ENCODE measurements around the gene NCOA4. TPM values are rescaled to one million over a fixed set of nuclear protein-coding genes. Genes with fewer than 3 reads are reported as not detected.
"Not testable (repeated sequence)": the region's sequence is repeated elsewhere in the genome, so short reads cannot be mapped to it uniquely, and the experiment has no call there.

The NCOA4 gene
- total RNA-seq, 1 donor from 2014 or later = 94.9 TPM

DNA sequence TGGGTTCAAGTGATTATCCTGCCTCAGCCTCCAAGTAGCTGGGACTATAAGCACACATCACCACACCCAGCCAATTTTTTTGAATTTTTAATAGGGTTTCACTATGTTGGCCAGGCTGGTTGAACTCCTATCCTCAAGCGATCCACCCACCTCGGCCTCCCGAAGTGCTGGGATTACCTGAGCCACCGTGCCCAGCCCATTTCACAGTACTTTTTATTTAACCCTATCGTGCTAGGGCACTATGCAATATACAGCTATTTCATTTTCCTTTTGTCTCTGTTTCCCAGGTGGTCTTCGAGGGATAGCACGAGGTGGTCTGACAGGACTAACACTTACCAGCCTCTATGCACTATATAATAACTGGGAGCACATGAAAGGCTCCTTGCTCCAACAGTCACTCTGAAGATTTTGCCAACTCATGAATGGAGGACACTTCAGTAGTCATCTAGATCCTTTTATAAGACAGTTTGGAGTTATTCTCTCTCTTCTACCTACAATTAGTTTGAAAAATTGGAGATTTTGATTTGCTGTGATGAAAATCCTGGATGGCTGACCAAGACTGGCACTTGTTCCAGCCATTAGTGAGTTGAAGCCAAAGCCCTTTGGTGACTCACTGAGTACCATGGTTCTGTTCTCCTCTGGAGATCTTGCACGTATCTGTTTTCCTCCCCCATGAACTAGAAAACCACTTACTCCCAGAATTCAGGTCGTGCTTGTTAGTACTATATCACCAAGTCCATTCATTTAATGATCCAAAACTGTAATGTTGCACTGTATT is 27.3 kb downstream of the NCOA4 start:
- intact Hi-C loops (cut with micrococcal nuclease) = no loop called here
- peaks cover 89% of the 10 kb centered on the region for H3K36me3 Mint-ChIP-seq (ENCODE audit: low read depth)
- CTCF ChIA-PET = no interaction called here
- peaks cover 6% of the 10 kb centered on the region for H3K9me3 Mint-ChIP-seq
- ATAC-seq (ENCODE audit: low read depth) (no peak), DNase-seq (no peak)
- H3K27ac Mint-ChIP-seq = no peak overlapping the region
- TF ChIP-seq, protein P1, sequence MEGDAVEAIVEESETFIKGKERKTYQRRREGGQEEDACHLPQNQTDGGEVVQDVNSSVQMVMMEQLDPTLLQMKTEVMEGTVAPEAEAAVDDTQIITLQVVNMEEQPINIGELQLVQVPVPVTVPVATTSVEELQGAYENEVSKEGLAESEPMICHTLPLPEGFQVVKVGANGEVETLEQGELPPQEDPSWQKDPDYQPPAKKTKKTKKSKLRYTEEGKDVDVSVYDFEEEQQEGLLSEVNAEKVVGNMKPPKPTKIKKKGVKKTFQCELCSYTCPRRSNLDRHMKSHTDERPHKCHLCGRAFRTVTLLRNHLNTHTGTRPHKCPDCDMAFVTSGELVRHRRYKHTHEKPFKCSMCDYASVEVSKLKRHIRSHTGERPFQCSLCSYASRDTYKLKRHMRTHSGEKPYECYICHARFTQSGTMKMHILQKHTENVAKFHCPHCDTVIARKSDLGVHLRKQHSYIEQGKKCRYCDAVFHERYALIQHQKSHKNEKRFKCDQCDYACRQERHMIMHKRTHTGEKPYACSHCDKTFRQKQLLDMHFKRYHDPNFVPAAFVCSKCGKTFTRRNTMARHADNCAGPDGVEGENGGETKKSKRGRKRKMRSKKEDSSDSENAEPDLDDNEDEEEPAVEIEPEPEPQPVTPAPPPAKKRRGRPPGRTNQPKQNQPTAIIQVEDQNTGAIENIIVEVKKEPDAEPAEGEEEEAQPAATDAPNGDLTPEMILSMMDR (IDR thresholded peaks at IDR 0.05) = no peak
- no peak overlapping the region for H3K4me3 Mint-ChIP-seq
- POLR2A ChIA-PET = no interaction called here
- H3K27me3 Mint-ChIP-seq = no peaks in the 10 kb centered on the region
- H3K4me1 Mint-ChIP-seq = no peaks in the 10 kb centered on the region

DNA sequence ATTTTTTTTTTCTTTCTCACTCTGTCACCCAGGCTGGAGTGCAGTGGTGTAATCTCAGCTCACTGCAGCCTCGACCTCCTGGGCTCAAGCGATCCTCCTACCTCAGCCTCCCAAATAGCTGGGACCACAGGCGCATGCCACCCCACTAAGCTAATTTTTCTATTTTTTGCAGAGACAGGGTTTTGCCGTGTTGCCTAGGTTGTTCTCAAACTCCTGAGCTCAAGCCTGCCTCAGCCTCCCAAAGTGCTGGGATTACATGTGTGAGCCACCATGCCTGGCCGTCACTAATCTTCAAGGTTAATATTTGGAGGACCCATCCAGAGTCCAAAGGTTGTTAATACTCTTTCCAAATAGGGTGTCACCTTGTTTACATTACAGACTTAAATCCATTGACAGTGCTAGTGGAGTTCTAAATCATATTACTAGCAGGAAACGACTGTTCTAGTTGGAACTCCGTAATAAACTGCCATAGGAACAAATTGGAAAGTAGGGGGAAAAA is 28.2 kb downstream of the NCOA4 start:
- intact Hi-C loops (cut with micrococcal nuclease); H3K9me3 Mint-ChIP-seq; H3K4me3 Mint-ChIP-seq; DNase-seq; H3K27me3 Mint-ChIP-seq; H3K27ac Mint-ChIP-seq; POLR2A ChIA-PET; CTCF ChIA-PET; ATAC-seq (ENCODE audit: low read depth); H3K4me1 Mint-ChIP-seq: not testable (repeated sequence)
- peaks cover 87% of the 10 kb centered on the region for H3K36me3 Mint-ChIP-seq (ENCODE audit: low read depth)

GRCh38 chr10:46001187-46001756 is 29.2 kb downstream of the NCOA4 start:
- TF ChIP-seq, protein P1 (IDR thresholded peaks at IDR 0.05) = no peak
- CTCF ChIA-PET = no interaction called here
- Mint-ChIP-seq H3K4me3 (no peak overlapping the region), H3K36me3 (ENCODE audit: low read depth) (peaks cover 79% of the 10 kb centered on the region), H3K9me3 (peaks cover 6% of the 10 kb centered on the region), H3K27ac (no peak overlapping the region), H3K27me3 (no peaks in the 10 kb centered on the region), H3K4me1 (no peaks in the 10 kb centered on the region)
- intact Hi-C loops (cut with micrococcal nuclease) = no loop called here
- ATAC-seq (ENCODE audit: low read depth) (no peak), DNase-seq (no peak)
- POLR2A ChIA-PET = no interaction called here

DNA sequence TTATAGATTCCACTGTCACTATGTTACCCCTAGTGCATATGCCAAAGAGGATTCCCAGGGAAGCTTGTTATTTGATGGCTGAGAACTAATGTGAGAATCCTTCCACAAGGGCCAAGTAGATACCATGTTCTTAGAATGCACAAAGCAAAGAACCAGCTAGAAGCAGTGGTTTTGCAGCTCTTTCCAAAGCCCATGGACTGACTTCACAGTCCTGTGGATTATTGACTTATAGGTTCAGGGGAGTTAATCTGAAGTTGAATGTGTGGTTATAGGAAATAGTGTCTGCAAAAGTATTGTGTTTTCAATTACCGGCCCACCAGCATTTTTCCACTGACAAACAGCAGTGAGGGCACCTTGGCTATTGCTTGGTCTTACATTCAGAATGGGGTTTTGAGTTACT is 29.9 kb downstream of the NCOA4 start:
- no peak overlapping the region for H3K4me3 Mint-ChIP-seq
- H3K9me3 Mint-ChIP-seq = peaks cover 6% of the 10 kb centered on the region
- peaks cover 72% of the 10 kb centered on the region for H3K36me3 Mint-ChIP-seq (ENCODE audit: low read depth)
- POLR2A ChIA-PET = no interaction called here
- CTCF ChIA-PET = no interaction called here
- DNase-seq (no peak), ATAC-seq (ENCODE audit: low read depth) (no peak)
- H3K27ac Mint-ChIP-seq = no peak overlapping the region
- no peaks in the 10 kb centered on the region for H3K4me1 Mint-ChIP-seq
- H3K27me3 Mint-ChIP-seq = no peaks in the 10 kb centered on the region
- intact Hi-C loops (cut with micrococcal nuclease) = no loop called here
- TF ChIP-seq, protein P1 (IDR thresholded peaks at IDR 0.05) = no peak

GRCh38 chr10:45999955-46000354 is 30.5 kb downstream of the NCOA4 start:
- ATAC-seq (ENCODE audit: low read depth); CTCF ChIA-PET; H3K27ac Mint-ChIP-seq; H3K4me1 Mint-ChIP-seq; intact Hi-C loops (cut with micrococcal nuclease); DNase-seq; H3K4me3 Mint-ChIP-seq; POLR2A ChIA-PET; H3K9me3 Mint-ChIP-seq; H3K27me3 Mint-ChIP-seq: not testable (repeated sequence)
- H3K36me3 Mint-ChIP-seq (ENCODE audit: low read depth) = peaks cover 66% of the 10 kb centered on the region

GRCh38 chr10:45997994-45998763 is 32.2 kb downstream of the NCOA4 start:
- no peak for DNase-seq
- Mint-ChIP-seq H3K27ac (no peak overlapping the region), H3K4me3 (no peak overlapping the region), H3K27me3 (no peaks in the 10 kb centered on the region), H3K36me3 (ENCODE audit: low read depth) (peaks cover 60% of the 10 kb centered on the region), H3K9me3 (peaks cover 6% of the 10 kb centered on the region), H3K4me1 (no peaks in the 10 kb centered on the region)
- no peak for ATAC-seq (ENCODE audit: low read depth)
- TF ChIP-seq, protein P1 (IDR thresholded peaks at IDR 0.05) = no peak
- ChIA-PET CTCF (no interaction called here), POLR2A (no interaction called here)
- intact Hi-C loops (cut with micrococcal nuclease) = no loop called here
